Measurements from ENCODE around the gene NEDD4L. TPM values are rescaled to one million over a fixed set of nuclear protein-coding genes. Genes with fewer than 3 reads are reported as not detected.

Gene NEDD4L
- total and polyA plus RNA-seq, 2 experiments from 2014 or later: 36.2 to 72.3 TPM

DNA sequence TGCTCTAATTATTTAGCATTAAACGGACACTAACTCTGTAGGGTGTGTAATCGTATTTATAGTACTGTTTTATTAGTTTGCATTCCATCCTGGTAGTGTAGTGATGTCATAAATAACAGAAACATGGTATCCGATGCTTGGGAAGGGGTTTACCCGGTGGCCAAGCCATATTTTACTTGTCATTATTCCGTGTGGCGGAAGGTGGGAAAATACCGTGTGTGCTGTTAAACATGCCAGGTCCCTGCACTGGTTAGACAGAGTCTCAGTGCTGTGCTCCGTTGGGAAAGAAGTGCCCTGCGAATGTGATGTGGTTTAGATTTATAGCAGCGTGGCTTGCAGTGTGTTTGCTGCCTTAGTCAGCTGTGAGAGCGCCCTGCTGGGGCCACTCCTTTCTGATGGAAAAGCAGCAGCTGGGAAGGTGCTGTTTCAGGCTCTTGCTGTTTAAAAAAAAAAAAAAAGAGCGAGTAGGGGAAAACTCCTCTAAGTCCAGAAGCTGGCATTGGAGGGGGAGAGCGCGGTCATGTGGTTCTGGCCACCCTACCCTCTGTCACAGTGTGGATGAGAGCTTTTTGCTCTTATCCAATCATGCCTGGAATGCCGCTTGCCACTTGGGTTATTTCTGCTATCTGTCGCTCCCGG lies 211.0 kb downstream of the NEDD4L start:
- Histone ChIP-seq H3K79me2 (replicated peaks; ENCODE audit: insufficient read depth) (peaks cover 40% of the 10 kb centered on the region), H3K27me3 (ENCODE audit: insufficient read depth) (no peaks in the 10 kb centered on the region), H3K4me3 (peak overlapping the region; percentile 41), H3K4me1 (ENCODE audit: insufficient read depth) (peaks cover 52% of the 10 kb centered on the region), H3F3A (replicated peaks; ENCODE audit: low read depth) (no peaks in the 10 kb centered on the region), H2AFZ (no peak overlapping the region), H3K9me2 (ENCODE audit: insufficient read depth) (no peaks in the 10 kb centered on the region), H3K27ac (ENCODE audit: low read depth) (peak overlapping the region; percentile 76), H4K20me1 (replicated peaks; ENCODE audit: insufficient read depth) (no peaks in the 10 kb centered on the region; the same call in 1 of the 2 replicates), H3K36me3 (ENCODE audit: insufficient read depth) (no peaks in the 10 kb centered on the region), H3K4me2 (peak overlapping the region; percentile 75)
- Mint-ChIP-seq H3K36me3 (ENCODE audit: low read depth) (peaks cover 12% of the 10 kb centered on the region; the same call in 2 of the 3 replicates), H3K4me3 (peak overlapping the region; percentile 51), H3K4me1 (peaks cover 66% of the 10 kb centered on the region), H3K9me3 (no peaks in the 10 kb centered on the region), H3K27ac (peak overlapping the region; percentile 94), H3K27me3 (ENCODE audit: insufficient read depth, low read depth, poor library complexity) (peaks cover 7% of the 10 kb centered on the region)
- DNase-seq (ENCODE audit: low spot score): peak; percentile 83
- TF ChIP-seq, protein P1, sequence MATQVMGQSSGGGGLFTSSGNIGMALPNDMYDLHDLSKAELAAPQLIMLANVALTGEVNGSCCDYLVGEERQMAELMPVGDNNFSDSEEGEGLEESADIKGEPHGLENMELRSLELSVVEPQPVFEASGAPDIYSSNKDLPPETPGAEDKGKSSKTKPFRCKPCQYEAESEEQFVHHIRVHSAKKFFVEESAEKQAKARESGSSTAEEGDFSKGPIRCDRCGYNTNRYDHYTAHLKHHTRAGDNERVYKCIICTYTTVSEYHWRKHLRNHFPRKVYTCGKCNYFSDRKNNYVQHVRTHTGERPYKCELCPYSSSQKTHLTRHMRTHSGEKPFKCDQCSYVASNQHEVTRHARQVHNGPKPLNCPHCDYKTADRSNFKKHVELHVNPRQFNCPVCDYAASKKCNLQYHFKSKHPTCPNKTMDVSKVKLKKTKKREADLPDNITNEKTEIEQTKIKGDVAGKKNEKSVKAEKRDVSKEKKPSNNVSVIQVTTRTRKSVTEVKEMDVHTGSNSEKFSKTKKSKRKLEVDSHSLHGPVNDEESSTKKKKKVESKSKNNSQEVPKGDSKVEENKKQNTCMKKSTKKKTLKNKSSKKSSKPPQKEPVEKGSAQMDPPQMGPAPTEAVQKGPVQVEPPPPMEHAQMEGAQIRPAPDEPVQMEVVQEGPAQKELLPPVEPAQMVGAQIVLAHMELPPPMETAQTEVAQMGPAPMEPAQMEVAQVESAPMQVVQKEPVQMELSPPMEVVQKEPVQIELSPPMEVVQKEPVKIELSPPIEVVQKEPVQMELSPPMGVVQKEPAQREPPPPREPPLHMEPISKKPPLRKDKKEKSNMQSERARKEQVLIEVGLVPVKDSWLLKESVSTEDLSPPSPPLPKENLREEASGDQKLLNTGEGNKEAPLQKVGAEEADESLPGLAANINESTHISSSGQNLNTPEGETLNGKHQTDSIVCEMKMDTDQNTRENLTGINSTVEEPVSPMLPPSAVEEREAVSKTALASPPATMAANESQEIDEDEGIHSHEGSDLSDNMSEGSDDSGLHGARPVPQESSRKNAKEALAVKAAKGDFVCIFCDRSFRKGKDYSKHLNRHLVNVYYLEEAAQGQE (IDR thresholded peaks at IDR 0.05; ENCODE audit: unreplicated experiment): no peak
- no peak for TF ChIP-seq JUNB (IDR thresholded peaks at IDR 0.05; ENCODE audit: unreplicated experiment)
- no peak for TF ChIP-seq POLR2AphosphoS5 (IDR thresholded peaks at IDR 0.05; ENCODE audit: low read depth)
- TF ChIP-seq STAT1 (IDR thresholded peaks at IDR 0.05; ENCODE audit: unreplicated experiment): no peak
- TF ChIP-seq, protein P2, sequence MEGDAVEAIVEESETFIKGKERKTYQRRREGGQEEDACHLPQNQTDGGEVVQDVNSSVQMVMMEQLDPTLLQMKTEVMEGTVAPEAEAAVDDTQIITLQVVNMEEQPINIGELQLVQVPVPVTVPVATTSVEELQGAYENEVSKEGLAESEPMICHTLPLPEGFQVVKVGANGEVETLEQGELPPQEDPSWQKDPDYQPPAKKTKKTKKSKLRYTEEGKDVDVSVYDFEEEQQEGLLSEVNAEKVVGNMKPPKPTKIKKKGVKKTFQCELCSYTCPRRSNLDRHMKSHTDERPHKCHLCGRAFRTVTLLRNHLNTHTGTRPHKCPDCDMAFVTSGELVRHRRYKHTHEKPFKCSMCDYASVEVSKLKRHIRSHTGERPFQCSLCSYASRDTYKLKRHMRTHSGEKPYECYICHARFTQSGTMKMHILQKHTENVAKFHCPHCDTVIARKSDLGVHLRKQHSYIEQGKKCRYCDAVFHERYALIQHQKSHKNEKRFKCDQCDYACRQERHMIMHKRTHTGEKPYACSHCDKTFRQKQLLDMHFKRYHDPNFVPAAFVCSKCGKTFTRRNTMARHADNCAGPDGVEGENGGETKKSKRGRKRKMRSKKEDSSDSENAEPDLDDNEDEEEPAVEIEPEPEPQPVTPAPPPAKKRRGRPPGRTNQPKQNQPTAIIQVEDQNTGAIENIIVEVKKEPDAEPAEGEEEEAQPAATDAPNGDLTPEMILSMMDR (conservative IDR thresholded peaks at IDR 0.05; ENCODE audit: low read depth in 2 of 2): no peak
- no peak for TF ChIP-seq CREB1 (CRISPR knock-in tag; IDR thresholded peaks at IDR 0.05; ENCODE audit: low read depth)
- TF ChIP-seq EZH2 (IDR thresholded peaks at IDR 0.05; ENCODE audit: low read depth, unreplicated experiment): no peak
- no peak for TF ChIP-seq ZNF114 (CRISPR knock-in tag; IDR thresholded peaks at IDR 0.05)
- TF ChIP-seq ZNF331 (CRISPR knock-in tag; IDR thresholded peaks at IDR 0.05; ENCODE audit: low read depth): no peak
- TF ChIP-seq, protein P3, sequence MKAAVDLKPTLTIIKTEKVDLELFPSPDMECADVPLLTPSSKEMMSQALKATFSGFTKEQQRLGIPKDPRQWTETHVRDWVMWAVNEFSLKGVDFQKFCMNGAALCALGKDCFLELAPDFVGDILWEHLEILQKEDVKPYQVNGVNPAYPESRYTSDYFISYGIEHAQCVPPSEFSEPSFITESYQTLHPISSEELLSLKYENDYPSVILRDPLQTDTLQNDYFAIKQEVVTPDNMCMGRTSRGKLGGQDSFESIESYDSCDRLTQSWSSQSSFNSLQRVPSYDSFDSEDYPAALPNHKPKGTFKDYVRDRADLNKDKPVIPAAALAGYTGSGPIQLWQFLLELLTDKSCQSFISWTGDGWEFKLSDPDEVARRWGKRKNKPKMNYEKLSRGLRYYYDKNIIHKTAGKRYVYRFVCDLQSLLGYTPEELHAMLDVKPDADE (IDR thresholded peaks at IDR 0.05): no peak
- TF ChIP-seq, protein P4, sequence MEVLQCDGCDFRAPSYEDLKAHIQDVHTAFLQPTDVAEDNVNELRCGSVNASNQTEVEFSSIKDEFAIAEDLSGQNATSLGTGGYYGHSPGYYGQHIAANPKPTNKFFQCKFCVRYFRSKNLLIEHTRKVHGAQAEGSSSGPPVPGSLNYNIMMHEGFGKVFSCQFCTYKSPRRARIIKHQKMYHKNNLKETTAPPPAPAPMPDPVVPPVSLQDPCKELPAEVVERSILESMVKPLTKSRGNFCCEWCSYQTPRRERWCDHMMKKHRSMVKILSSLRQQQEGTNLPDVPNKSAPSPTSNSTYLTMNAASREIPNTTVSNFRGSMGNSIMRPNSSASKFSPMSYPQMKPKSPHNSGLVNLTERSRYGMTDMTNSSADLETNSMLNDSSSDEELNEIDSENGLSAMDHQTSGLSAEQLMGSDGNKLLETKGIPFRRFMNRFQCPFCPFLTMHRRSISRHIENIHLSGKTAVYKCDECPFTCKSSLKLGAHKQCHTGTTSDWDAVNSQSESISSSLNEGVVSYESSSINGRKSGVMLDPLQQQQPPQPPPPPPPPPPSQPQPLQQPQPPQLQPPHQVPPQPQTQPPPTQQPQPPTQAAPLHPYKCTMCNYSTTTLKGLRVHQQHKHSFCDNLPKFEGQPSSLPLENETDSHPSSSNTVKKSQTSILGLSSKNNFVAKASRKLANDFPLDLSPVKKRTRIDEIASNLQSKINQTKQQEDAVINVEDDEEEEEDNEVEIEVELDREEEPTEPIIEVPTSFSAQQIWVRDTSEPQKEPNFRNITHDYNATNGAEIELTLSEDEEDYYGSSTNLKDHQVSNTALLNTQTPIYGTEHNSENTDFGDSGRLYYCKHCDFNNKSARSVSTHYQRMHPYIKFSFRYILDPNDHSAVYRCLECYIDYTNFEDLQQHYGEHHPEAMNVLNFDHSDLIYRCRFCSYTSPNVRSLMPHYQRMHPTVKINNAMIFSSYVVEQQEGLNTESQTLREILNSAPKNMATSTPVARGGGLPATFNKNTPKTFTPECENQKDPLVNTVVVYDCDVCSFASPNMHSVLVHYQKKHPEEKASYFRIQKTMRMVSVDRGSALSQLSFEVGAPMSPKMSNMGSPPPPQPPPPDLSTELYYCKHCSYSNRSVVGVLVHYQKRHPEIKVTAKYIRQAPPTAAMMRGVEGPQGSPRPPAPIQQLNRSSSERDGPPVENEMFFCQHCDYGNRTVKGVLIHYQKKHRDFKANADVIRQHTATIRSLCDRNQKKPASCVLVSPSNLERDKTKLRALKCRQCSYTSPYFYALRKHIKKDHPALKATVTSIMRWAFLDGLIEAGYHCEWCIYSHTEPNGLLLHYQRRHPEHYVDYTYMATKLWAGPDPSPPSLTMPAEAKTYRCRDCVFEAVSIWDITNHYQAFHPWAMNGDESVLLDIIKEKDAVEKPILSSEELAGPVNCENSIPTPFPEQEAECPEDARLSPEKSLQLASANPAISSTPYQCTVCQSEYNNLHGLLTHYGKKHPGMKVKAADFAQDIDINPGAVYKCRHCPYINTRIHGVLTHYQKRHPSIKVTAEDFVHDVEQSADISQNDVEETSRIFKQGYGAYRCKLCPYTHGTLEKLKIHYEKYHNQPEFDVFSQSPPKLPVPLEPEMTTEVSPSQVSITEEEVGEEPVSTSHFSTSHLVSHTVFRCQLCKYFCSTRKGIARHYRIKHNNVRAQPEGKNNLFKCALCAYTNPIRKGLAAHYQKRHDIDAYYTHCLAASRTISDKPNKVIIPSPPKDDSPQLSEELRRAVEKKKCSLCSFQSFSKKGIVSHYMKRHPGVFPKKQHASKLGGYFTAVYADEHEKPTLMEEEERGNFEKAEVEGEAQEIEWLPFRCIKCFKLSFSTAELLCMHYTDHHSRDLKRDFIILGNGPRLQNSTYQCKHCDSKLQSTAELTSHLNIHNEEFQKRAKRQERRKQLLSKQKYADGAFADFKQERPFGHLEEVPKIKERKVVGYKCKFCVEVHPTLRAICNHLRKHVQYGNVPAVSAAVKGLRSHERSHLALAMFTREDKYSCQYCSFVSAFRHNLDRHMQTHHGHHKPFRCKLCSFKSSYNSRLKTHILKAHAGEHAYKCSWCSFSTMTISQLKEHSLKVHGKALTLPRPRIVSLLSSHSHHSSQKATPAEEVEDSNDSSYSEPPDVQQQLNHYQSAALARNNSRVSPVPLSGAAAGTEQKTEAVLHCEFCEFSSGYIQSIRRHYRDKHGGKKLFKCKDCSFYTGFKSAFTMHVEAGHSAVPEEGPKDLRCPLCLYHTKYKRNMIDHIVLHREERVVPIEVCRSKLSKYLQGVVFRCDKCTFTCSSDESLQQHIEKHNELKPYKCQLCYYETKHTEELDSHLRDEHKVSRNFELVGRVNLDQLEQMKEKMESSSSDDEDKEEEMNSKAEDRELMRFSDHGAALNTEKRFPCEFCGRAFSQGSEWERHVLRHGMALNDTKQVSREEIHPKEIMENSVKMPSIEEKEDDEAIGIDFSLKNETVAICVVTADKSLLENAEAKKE (CRISPR knock-in tag; IDR thresholded peaks at IDR 0.05): no peak
- no peak for TF ChIP-seq NANOG (IDR thresholded peaks at IDR 0.05; ENCODE audit: borderline replicate concordance)
- no peak for TF ChIP-seq EZH2phosphoT487 (IDR thresholded peaks at IDR 0.05; ENCODE audit: unreplicated experiment)
- ATAC-seq: peak; percentile 85
